GM23338 (cell line): Measurements from ENCODE around the gene CREB3L2.
"Not testable (repeated sequence)": the region's sequence is repeated elsewhere in the genome, so short reads cannot be mapped to it uniquely, and the experiment has no call there.

Experiments used
- CREB1 ChIP-seq: fragments of 250-450 bp; sonication (Bioruptor Pico); IDR thresholded peaks from 2 replicates; pipeline ENCODE4 v1.5.0; 2020; ENCODE audit warnings: low read depth, mild to moderate bottlenecking, moderate library complexity
- CTCF ChIP-seq, 2 experiments: fragments of 200-600 bp in 1 of 2; sonication (generic) in 1 of 2; conservative IDR thresholded peaks; 2 replicates each; pipeline versions ENCODE4 v1.5.1 to v1.6.1; 2016 to 2017; ENCODE audit warnings: antibody characterized with exemption in 2 of 2, low read depth in 2 of 2, mild to moderate bottlenecking in 2 of 2, moderate library complexity in 1 of 2
- REST ChIP-seq: IDR thresholded peaks from one replicate; pipeline ENCODE4 v1.6.1; 2018; ENCODE audit warnings: antibody characterized with exemption; ENCODE audit not compliant: unreplicated experiment
- ZNF114 ChIP-seq: fragments of 250-450 bp; sonication (Bioruptor Pico); IDR thresholded peaks from 2 replicates; pipeline ENCODE4 v1.5.0; 2020; ENCODE audit warnings: mild to moderate bottlenecking, moderate library complexity

GRCh38 chr7:137968339-137968738 is 33.5 kb downstream of the CREB3L2 start:
- not testable (repeated sequence) for TF ChIP-seq CTCF (conservative IDR thresholded peaks at IDR 0.05; ENCODE audit: low read depth in 2 of 2); CREB1; ZNF114; REST
